Endothelial cell of umbilical vein (primary cell): ENCODE measurements around the gene PTPRD.

Source experiments
- CTCF ChIP-seq, 2 donors: IDR thresholded peaks; 1 replicate in 1 of 2; 2 replicates in 1 of 2; pipeline ENCODE4 v1.5.1; 2011; ENCODE audit warnings: low read length in 2 of 2, mild to moderate bottlenecking in 2 of 2, moderate library complexity in 2 of 2, control low read depth in 1 of 2, inconsistent platforms in 1 of 2, low read depth in 1 of 2; ENCODE audit not compliant: insufficient read depth in 1 of 2; ENCODE audit errors: extremely low read depth in 1 of 2
- POLR2A ChIP-seq: IDR thresholded peaks from 2 replicates; pipeline ENCODE4 v1.6.1; 2012; ENCODE audit warnings: low read depth, mild to moderate bottlenecking, control low read depth, low read length

GRCh38 chr9:9556865-9557803 lies 1055.7 kb downstream of the PTPRD start:
- TF ChIP-seq CTCF (IDR thresholded peaks at IDR 0.05; ENCODE audit: extremely low read depth in 1 of 2, insufficient read depth in 1 of 2, low read depth in 1 of 2, low read length in 2 of 2) (no peak), POLR2A (no peak)
